Measurements from ENCODE around the gene TTC3. TPM values are rescaled to one million over a fixed set of nuclear protein-coding genes. Genes with fewer than 3 reads are reported as not detected.
"Not testable (repeated sequence)": the region's sequence is repeated elsewhere in the genome, so short reads cannot be mapped to it uniquely, and the experiment has no call there.

TTC3 gene
- polyA plus RNA-seq, 1 donor from 2014 or later: 332 TPM

- Histone ChIP-seq H2AFZ (ENCODE audit: low read depth, low read length) (no peak overlapping the region), H3K4me3 (ENCODE audit: low read length) (no peak overlapping the region), H3K27me3 (ENCODE audit: insufficient read depth, low read depth, low read length) (no peaks in the 10 kb centered on the region), H3K4me2 (ENCODE audit: low read length) (no peak overlapping the region), H3K9me3 (ENCODE audit: low read length) (no peaks in the 10 kb centered on the region), H4K20me1 (ENCODE audit: insufficient read depth) (no peaks in the 10 kb centered on the region), H3K9ac (ENCODE audit: low read length) (no peak overlapping the region), H3F3A (ENCODE audit: insufficient read depth, low read length, poor library complexity, severe bottlenecking) (no peaks in the 10 kb centered on the region), H3K79me2 (replicated peaks; ENCODE audit: insufficient read depth, low read length) (peaks cover 42% of the 10 kb centered on the region), H3K27ac (ENCODE audit: low read length) (no peak overlapping the region), H3K9me2 (ENCODE audit: insufficient read depth, low read length) (no peaks in the 10 kb centered on the region), H3K36me3 (ENCODE audit: insufficient read depth, low read length) (peaks cover 15% of the 10 kb centered on the region)
- TF ChIP-seq SMC3 (conservative IDR thresholded peaks at IDR 0.05; ENCODE audit: poor library complexity) (no peak), EP300 (conservative IDR thresholded peaks at IDR 0.05; ENCODE audit: poor library complexity, severe bottlenecking) (no peak), TAF1 (IDR thresholded peaks at IDR 0.05; ENCODE audit: low read depth) (no peak), EZH2 (IDR thresholded peaks at IDR 0.05; ENCODE audit: borderline replicate concordance, insufficient read depth, low read length, poor library complexity, severe bottlenecking) (no peak), RAD21 (conservative IDR thresholded peaks at IDR 0.05) (no peak)
These were observed 27.3 kb downstream of the TTC3 start for GRCh38 chr21:37100316-37100715.

DNA sequence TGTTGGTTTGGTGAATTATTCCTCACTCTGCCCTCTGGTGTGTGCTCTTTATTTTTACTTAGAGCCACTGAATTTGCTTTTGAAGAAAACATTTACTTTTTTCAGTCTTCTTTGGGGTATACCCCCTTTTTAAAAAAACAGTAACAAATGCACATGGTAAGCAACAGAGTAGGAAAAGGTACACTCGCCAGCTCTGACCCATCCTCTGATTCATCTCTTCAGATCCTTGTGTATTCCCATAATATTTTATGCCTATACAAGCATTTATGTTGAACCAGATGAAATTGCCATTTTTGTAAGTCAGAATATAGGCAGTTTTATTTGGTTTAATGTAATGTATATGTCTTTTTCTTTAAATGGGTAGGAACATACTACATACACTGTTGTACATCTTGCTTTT is 28.3 kb downstream of the TTC3 start:
- Histone ChIP-seq H3K4me3 (ENCODE audit: low read length) (no peak overlapping the region), H3K27me3 (ENCODE audit: insufficient read depth, low read depth, low read length) (no peaks in the 10 kb centered on the region), H3K27ac (ENCODE audit: low read length) (no peak overlapping the region), H3K79me2 (replicated peaks; ENCODE audit: insufficient read depth, low read length) (peaks cover 50% of the 10 kb centered on the region), H3K9me3 (ENCODE audit: low read length) (no peaks in the 10 kb centered on the region), H3K9ac (ENCODE audit: low read length) (no peak overlapping the region), H3F3A (ENCODE audit: insufficient read depth, low read length, poor library complexity, severe bottlenecking) (no peaks in the 10 kb centered on the region), H4K20me1 (ENCODE audit: insufficient read depth) (no peaks in the 10 kb centered on the region), H3K9me2 (ENCODE audit: insufficient read depth, low read length) (no peaks in the 10 kb centered on the region), H3K4me2 (ENCODE audit: low read length) (no peak overlapping the region), H2AFZ (ENCODE audit: low read depth, low read length) (no peak overlapping the region), H3K36me3 (ENCODE audit: insufficient read depth, low read length) (peaks cover 15% of the 10 kb centered on the region)
- TF ChIP-seq SMC3 (conservative IDR thresholded peaks at IDR 0.05; ENCODE audit: poor library complexity) (no peak), MXI1 (conservative IDR thresholded peaks at IDR 0.05; ENCODE audit: poor library complexity, severe bottlenecking) (no peak), EP300 (conservative IDR thresholded peaks at IDR 0.05; ENCODE audit: poor library complexity, severe bottlenecking) (no peak), EZH2 (IDR thresholded peaks at IDR 0.05; ENCODE audit: borderline replicate concordance, insufficient read depth, low read length, poor library complexity, severe bottlenecking) (no peak)

GRCh38 chr21:37102746-37103145 is 29.7 kb downstream of the TTC3 start:
- H3K4me3 ChIP-seq (ENCODE audit: low read length); H2AFZ ChIP-seq (ENCODE audit: low read depth, low read length); H4K20me1 ChIP-seq (ENCODE audit: insufficient read depth); H3K9me3 ChIP-seq (ENCODE audit: low read length); H3F3A ChIP-seq (ENCODE audit: insufficient read depth, low read length, poor library complexity, severe bottlenecking); H3K27ac ChIP-seq (ENCODE audit: low read length); H3K27me3 ChIP-seq (ENCODE audit: insufficient read depth, low read depth, low read length); H3K4me2 ChIP-seq (ENCODE audit: low read length); H3K9ac ChIP-seq (ENCODE audit: low read length); H3K9me2 ChIP-seq (ENCODE audit: insufficient read depth, low read length): not testable (repeated sequence)
- peaks cover 14% of the 10 kb centered on the region for H3K36me3 ChIP-seq (ENCODE audit: insufficient read depth, low read length)
- H3K79me2 ChIP-seq (replicated peaks; ENCODE audit: insufficient read depth, low read length): peaks cover 63% of the 10 kb centered on the region

DNA sequence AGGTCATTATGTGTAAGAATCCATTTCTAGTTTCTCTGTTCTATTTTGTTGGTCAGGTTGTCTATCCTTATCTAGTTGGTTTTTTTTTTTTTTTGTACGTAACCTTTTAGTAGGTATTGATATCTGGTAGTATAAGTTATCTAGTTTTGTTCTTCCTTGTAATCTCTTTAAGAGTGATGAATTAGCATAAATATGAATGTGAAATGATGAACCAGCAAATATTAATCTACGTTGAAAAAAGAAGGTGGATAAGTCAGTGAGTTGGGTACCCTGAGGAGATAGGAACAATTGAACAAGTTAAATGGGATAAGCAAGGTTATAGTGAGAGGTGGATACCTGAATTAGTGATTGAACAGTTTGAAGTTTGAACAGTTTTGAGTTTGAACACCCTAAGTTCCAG is 33.9 kb downstream of the TTC3 start:
- Histone ChIP-seq H3K9me2 (ENCODE audit: insufficient read depth, low read length) (no peaks in the 10 kb centered on the region), H4K20me1 (ENCODE audit: insufficient read depth) (no peaks in the 10 kb centered on the region), H3K4me2 (ENCODE audit: low read length) (no peak overlapping the region), H2AFZ (ENCODE audit: low read depth, low read length) (no peak overlapping the region), H3K9me3 (ENCODE audit: low read length) (peaks cover 10% of the 10 kb centered on the region), H3K27ac (ENCODE audit: low read length) (no peak overlapping the region), H3K79me2 (replicated peaks; ENCODE audit: insufficient read depth, low read length) (peaks cover 60% of the 10 kb centered on the region), H3K9ac (ENCODE audit: low read length) (no peak overlapping the region), H3F3A (ENCODE audit: insufficient read depth, low read length, poor library complexity, severe bottlenecking) (no peaks in the 10 kb centered on the region), H3K27me3 (ENCODE audit: insufficient read depth, low read depth, low read length) (no peaks in the 10 kb centered on the region), H3K4me3 (ENCODE audit: low read length) (no peak overlapping the region), H3K36me3 (ENCODE audit: insufficient read depth, low read length) (no peaks in the 10 kb centered on the region)
- TF ChIP-seq TAF1 (IDR thresholded peaks at IDR 0.05; ENCODE audit: low read depth) (no peak), RAD21 (conservative IDR thresholded peaks at IDR 0.05) (no peak), EP300 (conservative IDR thresholded peaks at IDR 0.05; ENCODE audit: poor library complexity, severe bottlenecking) (no peak), EZH2 (IDR thresholded peaks at IDR 0.05; ENCODE audit: borderline replicate concordance, insufficient read depth, low read length, poor library complexity, severe bottlenecking) (no peak), CTCF (IDR thresholded peaks at IDR 0.05; ENCODE audit: poor library complexity, severe bottlenecking) (no peak), MXI1 (conservative IDR thresholded peaks at IDR 0.05; ENCODE audit: poor library complexity, severe bottlenecking) (no peak), POLR2AphosphoS5 (IDR thresholded peaks at IDR 0.05) (no peak), SMC3 (conservative IDR thresholded peaks at IDR 0.05; ENCODE audit: poor library complexity) (no peak)
- TF ChIP-seq, protein P1, sequence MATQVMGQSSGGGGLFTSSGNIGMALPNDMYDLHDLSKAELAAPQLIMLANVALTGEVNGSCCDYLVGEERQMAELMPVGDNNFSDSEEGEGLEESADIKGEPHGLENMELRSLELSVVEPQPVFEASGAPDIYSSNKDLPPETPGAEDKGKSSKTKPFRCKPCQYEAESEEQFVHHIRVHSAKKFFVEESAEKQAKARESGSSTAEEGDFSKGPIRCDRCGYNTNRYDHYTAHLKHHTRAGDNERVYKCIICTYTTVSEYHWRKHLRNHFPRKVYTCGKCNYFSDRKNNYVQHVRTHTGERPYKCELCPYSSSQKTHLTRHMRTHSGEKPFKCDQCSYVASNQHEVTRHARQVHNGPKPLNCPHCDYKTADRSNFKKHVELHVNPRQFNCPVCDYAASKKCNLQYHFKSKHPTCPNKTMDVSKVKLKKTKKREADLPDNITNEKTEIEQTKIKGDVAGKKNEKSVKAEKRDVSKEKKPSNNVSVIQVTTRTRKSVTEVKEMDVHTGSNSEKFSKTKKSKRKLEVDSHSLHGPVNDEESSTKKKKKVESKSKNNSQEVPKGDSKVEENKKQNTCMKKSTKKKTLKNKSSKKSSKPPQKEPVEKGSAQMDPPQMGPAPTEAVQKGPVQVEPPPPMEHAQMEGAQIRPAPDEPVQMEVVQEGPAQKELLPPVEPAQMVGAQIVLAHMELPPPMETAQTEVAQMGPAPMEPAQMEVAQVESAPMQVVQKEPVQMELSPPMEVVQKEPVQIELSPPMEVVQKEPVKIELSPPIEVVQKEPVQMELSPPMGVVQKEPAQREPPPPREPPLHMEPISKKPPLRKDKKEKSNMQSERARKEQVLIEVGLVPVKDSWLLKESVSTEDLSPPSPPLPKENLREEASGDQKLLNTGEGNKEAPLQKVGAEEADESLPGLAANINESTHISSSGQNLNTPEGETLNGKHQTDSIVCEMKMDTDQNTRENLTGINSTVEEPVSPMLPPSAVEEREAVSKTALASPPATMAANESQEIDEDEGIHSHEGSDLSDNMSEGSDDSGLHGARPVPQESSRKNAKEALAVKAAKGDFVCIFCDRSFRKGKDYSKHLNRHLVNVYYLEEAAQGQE (IDR thresholded peaks at IDR 0.05; ENCODE audit: borderline replicate concordance): no peak

GRCh38 chr21:37111029-37111428 is 38.0 kb downstream of the TTC3 start:
- H3K9me3 ChIP-seq (ENCODE audit: low read length); H3K4me2 ChIP-seq (ENCODE audit: low read length); H3K27ac ChIP-seq (ENCODE audit: low read length); H3K9ac ChIP-seq (ENCODE audit: low read length); H3F3A ChIP-seq (ENCODE audit: insufficient read depth, low read length, poor library complexity, severe bottlenecking); H3K27me3 ChIP-seq (ENCODE audit: insufficient read depth, low read depth, low read length); H4K20me1 ChIP-seq (ENCODE audit: insufficient read depth); H2AFZ ChIP-seq (ENCODE audit: low read depth, low read length); H3K9me2 ChIP-seq (ENCODE audit: insufficient read depth, low read length); H3K36me3 ChIP-seq (ENCODE audit: insufficient read depth, low read length); H3K4me3 ChIP-seq (ENCODE audit: low read length): not testable (repeated sequence)
- H3K79me2 ChIP-seq (replicated peaks; ENCODE audit: insufficient read depth, low read length): peaks cover 24% of the 10 kb centered on the region

All from neural cell (in vitro differentiated cells).